Peyer's patch (tissue), 4 donors: ENCODE results near the gene SLC4A3.

Experiments
- CTCF ChIP-seq, 6 experiments: fragments of 450-650 bp in 4 of 6; fragments of 200-600 bp in 2 of 6; sonication (generic) in 1 of 6; IDR thresholded peaks; one replicate each; pipeline ENCODE4 v1.5.1; 2017 to 2019; ENCODE audit warnings: antibody characterized with exemption in 6 of 6, mild to moderate bottlenecking in 3 of 6, moderate library complexity in 1 of 6
- POLR2A ChIP-seq, 2 donors: fragments of 450-650 bp; IDR thresholded peaks; one replicate each; pipeline ENCODE4 v1.5.1; 2017; ENCODE audit warnings: antibody characterized with exemption in 2 of 2, mild to moderate bottlenecking in 2 of 2, moderate library complexity in 2 of 2

GRCh38 chr2:219668316-219668715, 40.9 kb downstream of the SLC4A3 start:
- TF ChIP-seq CTCF (IDR thresholded peaks at IDR 0.05), result no peak
- no peak for TF ChIP-seq POLR2A (IDR thresholded peaks at IDR 0.05)
